NT2/D1 (cell line): Measurements from ENCODE around the gene ANTXR1.

ENCODE experiments used
- DNase-seq: peaks from one replicate; pipeline ENCODE4 v3.0.0-alpha.2; 2011; ENCODE audit warnings: low read depth, low spot score
- H3K27me3 ChIP-seq: 2 replicates; pipeline ENCODE4 v1.6.0; 2011; ENCODE audit warnings: mild to moderate bottlenecking; ENCODE audit not compliant: insufficient read length, insufficient read depth
- H3K36me3 ChIP-seq: 2 replicates; pipeline ENCODE4 v1.6.1; 2011; ENCODE audit warnings: mild to moderate bottlenecking, low read length, mixed read lengths; ENCODE audit not compliant: insufficient read depth, insufficient read length
- H3K4me1 ChIP-seq: 2 replicates; pipeline ENCODE4 v1.5.1; 2011; ENCODE audit not compliant: insufficient read depth, insufficient read length
- H3K4me3 ChIP-seq: 2 replicates; pipeline ENCODE4 v1.5.1; 2011; ENCODE audit warnings: low read depth; ENCODE audit not compliant: insufficient read length
- H3K9ac ChIP-seq: 2 replicates; pipeline ENCODE4 v1.6.0; 2011; ENCODE audit warnings: low read depth; ENCODE audit not compliant: insufficient read length
- H3K9me3 ChIP-seq: 2 replicates; pipeline ENCODE4 v1.5.1; 2011; ENCODE audit warnings: mild to moderate bottlenecking, low read length; ENCODE audit not compliant: insufficient read depth
- SUZ12 ChIP-seq: IDR thresholded peaks from 2 replicates; pipeline ENCODE4 v1.6.1; 2011; ENCODE audit not compliant: insufficient read length, insufficient read depth; ENCODE audit errors: extremely low read depth
- YY1 ChIP-seq: IDR thresholded peaks from 2 replicates; pipeline ENCODE4 v1.6.1; 2011; ENCODE audit not compliant: insufficient read length, insufficient read depth
- ZNF274 ChIP-seq: IDR thresholded peaks from 2 replicates; pipeline ENCODE4 v1.6.1; 2011; ENCODE audit warnings: mild to moderate bottlenecking, low read depth, low read length

ANTXR1 gene

DNA sequence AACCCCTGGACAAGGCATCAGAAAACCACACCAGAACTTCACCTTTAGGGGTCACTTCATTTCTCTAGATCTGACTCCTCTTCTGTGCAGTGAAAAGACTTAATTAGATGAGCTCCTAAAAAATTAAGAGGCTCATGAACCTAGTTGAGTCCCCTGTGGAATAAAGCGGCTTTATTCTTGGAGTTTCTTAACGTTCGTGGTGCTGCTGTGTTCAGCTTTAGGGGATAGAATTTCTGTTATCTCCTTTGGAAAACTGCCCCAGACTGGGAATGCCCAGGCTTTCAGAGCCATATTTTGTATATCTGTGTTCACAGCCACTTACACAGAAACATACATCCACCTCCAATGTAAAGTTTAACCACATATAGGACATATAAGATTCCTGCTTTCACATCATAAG, 165.8 kb downstream of the ANTXR1 start:
- TF ChIP-seq ZNF274 (no peak), YY1 (no peak), SUZ12 (no peak)
- H3K9ac ChIP-seq = peak overlapping the region; percentile 36
- no peak for DNase-seq

DNA sequence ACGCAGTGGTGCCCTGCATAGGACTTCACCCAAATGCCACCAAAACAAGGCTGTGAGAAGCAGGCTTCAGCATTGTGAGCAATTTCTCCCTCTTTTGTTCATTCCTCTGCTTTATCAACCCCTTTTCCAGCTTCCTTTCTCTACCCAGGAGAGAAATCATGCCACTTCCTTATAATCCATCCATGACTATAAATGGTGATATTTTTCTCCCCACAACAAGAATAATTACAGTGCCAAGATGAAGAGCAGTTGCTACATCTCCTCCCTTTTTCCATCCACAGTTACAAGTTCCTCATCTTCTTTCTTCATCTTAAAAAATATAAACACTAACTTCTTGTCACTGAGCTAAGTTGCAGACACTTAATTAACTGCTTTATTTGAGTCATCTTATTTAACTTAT, 167.2 kb downstream of the ANTXR1 start:
- Histone ChIP-seq H3K4me3 (no peak overlapping the region), H3K9ac (no peak overlapping the region), H3K9me3 (no peaks in the 10 kb centered on the region), H3K36me3 (peaks cover 7% of the 10 kb centered on the region), H3K4me1 (peaks cover 4% of the 10 kb centered on the region), H3K27me3 (no peaks in the 10 kb centered on the region)
- TF ChIP-seq YY1 (no peak), ZNF274 (no peak), SUZ12 (no peak)
- DNase-seq = no peak

More for the DNA sequence above, 165.8 kb downstream of the ANTXR1 start:
- Histone ChIP-seq H3K9me3 (no peaks in the 10 kb centered on the region), H3K27me3 (no peaks in the 10 kb centered on the region), H3K4me3 (no peak overlapping the region), H3K4me1 (peaks cover 4% of the 10 kb centered on the region), H3K36me3 (peaks cover under 1% of the 10 kb centered on the region)

DNA sequence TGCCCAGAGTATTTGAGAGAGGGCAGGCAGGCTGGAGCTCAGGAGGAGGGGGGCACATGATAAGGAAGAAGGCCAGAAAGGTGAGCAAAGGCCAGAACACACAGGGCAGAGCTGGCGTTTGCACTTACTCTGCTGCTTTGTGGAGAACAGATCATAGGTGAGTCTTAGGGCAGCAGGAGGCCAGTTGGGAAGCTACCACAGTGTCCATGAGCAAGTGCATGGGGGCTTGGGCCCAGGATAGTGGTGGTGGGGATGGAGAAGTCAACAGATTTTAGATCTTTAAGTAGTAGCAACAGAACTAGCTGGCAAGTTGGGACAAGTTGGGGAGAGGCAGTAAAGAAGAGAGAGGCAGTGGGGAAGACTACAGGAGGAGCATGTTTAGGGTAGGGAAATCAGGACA, 168.0 kb downstream of the ANTXR1 start:
- no peak for DNase-seq
- no peak for TF ChIP-seq YY1
- no peak for TF ChIP-seq ZNF274
- no peak for TF ChIP-seq SUZ12
- Histone ChIP-seq H3K36me3 (peaks cover 7% of the 10 kb centered on the region), H3K27me3 (no peaks in the 10 kb centered on the region), H3K4me3 (no peak overlapping the region), H3K4me1 (peaks cover 4% of the 10 kb centered on the region), H3K9ac (no peak overlapping the region), H3K9me3 (no peaks in the 10 kb centered on the region)

DNA sequence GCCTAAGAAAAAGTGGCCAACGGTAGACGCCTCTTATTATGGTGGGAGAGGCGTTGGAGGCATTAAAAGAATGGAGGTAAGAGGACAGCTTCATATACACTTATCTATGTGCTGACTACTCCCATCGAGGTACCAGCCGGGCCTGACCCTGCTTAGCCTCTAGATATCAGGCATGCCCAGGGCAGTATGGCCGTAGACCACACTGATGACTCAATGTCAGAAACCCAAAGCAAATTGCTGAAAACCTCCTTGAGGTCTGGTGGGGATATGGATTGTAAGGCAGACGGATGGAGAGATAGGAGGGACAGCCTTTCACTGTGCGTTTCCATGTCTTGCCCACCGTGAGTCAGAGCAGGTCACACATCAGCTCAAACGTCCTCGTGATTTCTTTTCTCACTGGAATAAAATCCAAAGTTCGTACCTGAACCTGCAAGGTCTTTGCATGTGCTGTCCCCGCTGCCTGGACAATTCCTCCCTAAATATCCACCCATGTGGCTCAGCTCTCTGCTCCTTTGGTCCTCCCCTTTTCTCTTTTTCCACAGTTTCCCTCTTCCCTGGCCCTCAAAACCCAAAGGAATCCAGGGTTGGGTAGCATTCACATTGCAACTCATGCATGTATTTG, 168.9 kb downstream of the ANTXR1 start:
- TF ChIP-seq YY1 (no peak), SUZ12 (no peak), ZNF274 (no peak)
- Histone ChIP-seq H3K4me3 (no peak overlapping the region), H3K36me3 (peaks cover 9% of the 10 kb centered on the region), H3K9me3 (no peaks in the 10 kb centered on the region), H3K27me3 (no peaks in the 10 kb centered on the region), H3K9ac (no peak overlapping the region), H3K4me1 (peaks cover 2% of the 10 kb centered on the region)
- no peak for DNase-seq

DNA sequence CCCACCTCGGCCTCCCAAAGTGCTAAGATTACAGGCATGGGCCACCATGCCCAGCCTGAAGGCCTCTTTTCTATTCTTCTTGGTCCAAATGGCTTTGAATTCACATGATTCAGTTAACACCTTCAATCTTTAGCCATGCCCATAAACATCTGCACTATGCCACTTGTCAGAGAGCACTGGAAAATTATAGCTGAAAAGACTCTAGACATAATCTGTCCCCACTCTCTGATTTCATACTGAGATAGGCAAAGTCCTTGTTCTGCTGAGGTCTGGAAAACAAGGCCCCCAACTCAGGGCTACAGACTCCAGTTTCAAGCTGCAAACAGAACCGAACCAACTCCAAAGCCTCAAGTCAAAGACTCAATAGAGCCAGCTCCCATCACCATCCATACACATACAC, 170.7 kb downstream of the ANTXR1 start:
- no peaks in the 10 kb centered on the region for H3K4me1 ChIP-seq
- no peak overlapping the region for H3K4me3 ChIP-seq
- TF ChIP-seq YY1 (no peak), SUZ12 (no peak), ZNF274 (no peak)
- no peak overlapping the region for H3K9ac ChIP-seq
- H3K27me3 ChIP-seq = no peaks in the 10 kb centered on the region
- H3K9me3 ChIP-seq = no peaks in the 10 kb centered on the region
- DNase-seq = no peak
- H3K36me3 ChIP-seq = peaks cover 9% of the 10 kb centered on the region

DNA sequence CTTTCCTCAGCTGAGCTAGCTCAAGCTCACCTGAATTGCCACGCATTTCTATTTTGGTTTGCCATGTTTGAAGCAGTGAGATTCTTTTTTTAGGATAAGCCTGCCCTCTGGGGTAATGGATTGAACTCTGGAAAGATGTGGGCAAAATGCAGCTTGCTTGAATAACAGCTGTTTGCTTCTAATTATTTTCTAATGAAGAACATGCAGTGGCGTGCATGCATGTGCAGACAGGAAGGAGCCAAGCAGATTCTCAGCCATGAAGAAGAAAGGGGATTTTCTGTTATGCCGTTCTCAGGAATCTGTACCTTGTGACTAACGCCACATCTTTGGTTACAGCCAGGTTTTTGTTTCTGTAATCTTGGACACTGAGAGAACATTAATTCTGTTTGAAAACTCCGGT, 171.2 kb downstream of the ANTXR1 start:
- H3K4me1 ChIP-seq = no peaks in the 10 kb centered on the region
- no peak for TF ChIP-seq ZNF274
- TF ChIP-seq YY1 = no peak
- no peak for TF ChIP-seq SUZ12
- DNase-seq = no peak
- H3K36me3 ChIP-seq = peaks cover 9% of the 10 kb centered on the region
- no peaks in the 10 kb centered on the region for H3K9me3 ChIP-seq
- H3K4me3 ChIP-seq = no peak overlapping the region
- no peak overlapping the region for H3K9ac ChIP-seq
- H3K27me3 ChIP-seq = no peaks in the 10 kb centered on the region

DNA sequence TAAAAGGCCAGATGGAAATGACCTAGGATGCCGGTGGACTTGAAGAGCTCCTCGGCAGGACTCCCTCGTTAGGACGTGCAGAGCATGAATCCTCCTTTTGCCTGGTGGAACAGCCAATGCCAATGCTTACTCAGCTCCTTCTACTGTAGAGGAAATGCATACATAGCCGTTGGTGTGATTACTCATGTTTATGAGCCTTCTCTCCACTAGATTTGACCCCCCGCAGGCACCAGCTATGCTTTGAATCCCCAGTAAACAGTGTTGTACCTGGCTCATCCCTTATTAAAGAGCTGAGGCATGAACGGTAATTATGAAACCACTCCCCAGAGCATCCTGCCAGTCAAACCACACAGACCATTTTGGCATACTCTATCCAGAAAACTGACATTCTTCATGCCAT, 172.8 kb downstream of the ANTXR1 start:
- H3K9ac ChIP-seq = no peak overlapping the region
- no peak overlapping the region for H3K4me3 ChIP-seq
- no peaks in the 10 kb centered on the region for H3K27me3 ChIP-seq
- no peak for TF ChIP-seq SUZ12
- TF ChIP-seq ZNF274 = no peak
- H3K4me1 ChIP-seq = no peaks in the 10 kb centered on the region
- H3K9me3 ChIP-seq = no peaks in the 10 kb centered on the region
- peaks cover 9% of the 10 kb centered on the region for H3K36me3 ChIP-seq
- no peak for DNase-seq

DNA sequence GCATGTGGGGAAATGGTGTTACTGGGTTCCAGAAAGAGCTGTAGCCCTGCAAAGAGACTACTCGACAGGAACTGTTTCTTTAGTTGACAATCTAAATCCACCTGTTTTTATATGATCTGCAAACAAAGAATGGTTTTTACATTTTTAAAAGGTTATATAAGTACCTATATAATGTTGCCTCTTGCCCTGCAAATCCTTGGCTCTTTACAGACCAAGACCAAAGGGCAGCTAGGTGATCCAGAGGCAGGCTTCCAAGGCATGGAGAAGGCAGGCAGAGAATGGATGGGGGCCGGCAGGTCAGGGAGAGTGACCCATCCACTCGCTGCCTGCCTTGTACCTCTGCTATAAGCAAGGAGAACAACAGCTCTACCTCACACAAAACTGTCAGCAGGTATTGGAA, 173.6 kb downstream of the ANTXR1 start:
- Histone ChIP-seq H3K27me3 (no peaks in the 10 kb centered on the region), H3K9me3 (no peaks in the 10 kb centered on the region), H3K36me3 (peaks cover 9% of the 10 kb centered on the region), H3K4me1 (no peaks in the 10 kb centered on the region), H3K4me3 (no peak overlapping the region), H3K9ac (no peak overlapping the region)
- no peak for DNase-seq
- TF ChIP-seq YY1 (no peak), ZNF274 (no peak), SUZ12 (no peak)
